IMR-90 (cell line): Measurements from ENCODE around the gene MDM1. TPM values are rescaled to one million over a fixed set of nuclear protein-coding genes. Genes with fewer than 3 reads are reported as not detected.

Experiments used
- ATAC-seq: fragments of 200-7000 bp; cut with Tn5 transposase; 2 replicates; pipeline ENCODE4 v1.9.1; 2020; ENCODE audit warnings: low read depth, mild to moderate bottlenecking, moderate library complexity
- BruUV-seq: library from RNA; stranded (reverse); fragments of 400-500 nt; replicated peaks from 2 replicates; lab custom pipeline; 2021; lab: Mats Ljungman, UMichigan
- CTCF ChIA-PET: fragments of 300-600 bp; formaldehyde crosslinking; extraction: SDS; loops from one replicate; lab custom pipeline; 2021; ENCODE audit warnings: antibody characterized with exemption; lab: Yijun Ruan, JAX
- POLR2A ChIA-PET: fragments of 300-600 bp; sonication (Branson Sonifier 250); formaldehyde crosslinking; loops from one replicate; lab custom pipeline; 2022; ENCODE audit warnings: antibody characterized with exemption; ENCODE audit not compliant: unreplicated experiment; lab: Charles Lee
- DNase-seq: peaks from one replicate; pipeline ENCODE4 v3.0.0; 2013
- H2AFZ ChIP-seq: replicated peaks from 2 replicates; pipeline ENCODE3; 2013; ENCODE audit warnings: low read length, mild to moderate bottlenecking; ENCODE audit not compliant: poor library complexity
- H2AK5ac ChIP-seq: 2 replicates; pipeline ENCODE4 v1.6.1; 2013; ENCODE audit warnings: low read depth, low read length, inconsistent platforms
- H2AK9ac ChIP-seq: replicated peaks from 2 replicates; pipeline ENCODE3; 2013; ENCODE audit warnings: mild to moderate bottlenecking, low read depth, low read length, moderate library complexity; ENCODE audit not compliant: poor library complexity
- H2BK120ac ChIP-seq: 2 replicates; pipeline ENCODE4 v1.6.1; 2013; ENCODE audit warnings: low read depth, low read length, inconsistent platforms
- H2BK15ac ChIP-seq: 3 replicates; pipeline ENCODE4 v1.6.1; 2013; ENCODE audit warnings: low read depth, low read length, inconsistent platforms
- H2BK20ac ChIP-seq: 2 replicates; pipeline ENCODE4 v1.6.1; 2013; ENCODE audit warnings: low read depth, mild to moderate bottlenecking, inconsistent platforms, low read length, moderate library complexity
- H2BK5ac ChIP-seq: 2 replicates; pipeline ENCODE4 v1.6.1; 2013; ENCODE audit warnings: mild to moderate bottlenecking, low read depth, low read length, inconsistent platforms; ENCODE audit not compliant: poor library complexity, severe bottlenecking
- H3K14ac ChIP-seq: replicated peaks from 2 replicates; pipeline ENCODE4 v1.6.1; 2013; ENCODE audit warnings: low read depth, low read length, inconsistent platforms
- H3K18ac ChIP-seq: 2 replicates; pipeline ENCODE4 v1.6.1; 2013; ENCODE audit warnings: low read depth, low read length, control low read depth
- H3K23ac ChIP-seq: 2 replicates; pipeline ENCODE4 v1.6.1; 2013; ENCODE audit warnings: low read depth, low read length, inconsistent platforms
- H3K27ac ChIP-seq: 2 replicates; pipeline ENCODE4 v1.5.1; 2013; ENCODE audit warnings: mild to moderate bottlenecking, control low read depth, low read length; ENCODE audit not compliant: insufficient read depth
- H3K27me3 ChIP-seq: 2 replicates; pipeline ENCODE4 v1.6.1; 2013; ENCODE audit warnings: low read length; ENCODE audit not compliant: control insufficient read depth, insufficient read depth
- H3K36me3 ChIP-seq: 2 replicates; pipeline ENCODE4 v1.6.1; 2013; ENCODE audit warnings: low read length, mixed read lengths; ENCODE audit not compliant: control insufficient read depth, insufficient read depth
- H3K4ac ChIP-seq: 2 replicates; pipeline ENCODE4 v1.6.1; 2013; ENCODE audit warnings: low read depth, low read length, inconsistent platforms
- H3K4me1 ChIP-seq: 2 replicates; pipeline ENCODE4 v1.6.1; 2013; ENCODE audit warnings: low read length, mixed read lengths; ENCODE audit not compliant: control insufficient read depth, insufficient read depth
- H3K4me2 ChIP-seq: 2 replicates; pipeline ENCODE4 v1.6.1; 2013; ENCODE audit warnings: low read depth, mild to moderate bottlenecking, control low read depth, low read length, moderate library complexity
- H3K4me3 ChIP-seq: 2 replicates; pipeline ENCODE4 v1.5.1; 2013; ENCODE audit warnings: low read depth, mild to moderate bottlenecking, control low read depth, low read length, moderate library complexity; ENCODE audit not compliant: insufficient read depth
- H3K56ac ChIP-seq: 2 replicates; pipeline ENCODE4 v1.6.1; 2013; ENCODE audit warnings: low read length, inconsistent platforms; ENCODE audit not compliant: insufficient read depth; ENCODE audit errors: extremely low read depth
- H3K79me1 ChIP-seq, 2 experiments: 2 replicates each; pipeline ENCODE4 v1.6.1; 2013; ENCODE audit warnings: low read length in 2 of 2, inconsistent platforms in 1 of 2, low read depth in 1 of 2
- H3K9ac ChIP-seq: 2 replicates; pipeline ENCODE4 v1.6.1; 2013; ENCODE audit warnings: low read depth, low read length, control low read depth
- H3K9me1 ChIP-seq: 2 replicates; pipeline ENCODE4 v1.6.1; 2013; ENCODE audit warnings: low read length, inconsistent platforms; ENCODE audit not compliant: insufficient read depth
- H3K9me3 ChIP-seq: 2 replicates; pipeline ENCODE4 v1.6.1; 2013; ENCODE audit warnings: low read length; ENCODE audit not compliant: control insufficient read depth, insufficient read depth
- H4K20me1 ChIP-seq: 2 replicates; pipeline ENCODE4 v1.6.1; 2013; ENCODE audit warnings: low read length, inconsistent platforms; ENCODE audit not compliant: insufficient read depth
- H4K5ac ChIP-seq: 2 replicates; pipeline ENCODE4 v1.6.1; 2013; ENCODE audit warnings: mild to moderate bottlenecking, low read depth, low read length, control low read depth
- H4K8ac ChIP-seq, 2 experiments: 2 replicates each; pipeline ENCODE4 v1.6.1; 2013; ENCODE audit warnings: low read depth in 2 of 2, low read length in 2 of 2, control low read depth in 1 of 2, inconsistent platforms in 1 of 2
- H4K91ac ChIP-seq: 2 replicates; pipeline ENCODE4 v1.6.1; 2013; ENCODE audit warnings: low read depth, low read length, inconsistent platforms; ENCODE audit not compliant: insufficient read depth
- BHLHE40 ChIP-seq: fragments of 150-350 bp; IDR thresholded peaks from 2 replicates; pipeline ENCODE4 v1.6.1; 2016; ENCODE audit warnings: mild to moderate bottlenecking, low read depth, low read length
- FOS ChIP-seq: fragments of 150-350 bp; IDR thresholded peaks from 2 replicates; pipeline ENCODE4 v1.6.1; 2016; ENCODE audit warnings: low read depth, low read length
- MXI1 ChIP-seq: IDR thresholded peaks from 2 replicates; pipeline ENCODE4 v1.6.1; 2012; ENCODE audit warnings: low read depth, mild to moderate bottlenecking, low read length, moderate library complexity, borderline replicate concordance
- NFE2L2 ChIP-seq: fragments of 150-350 bp; IDR thresholded peaks from 2 replicates; pipeline ENCODE4 v1.6.1; 2016; ENCODE audit warnings: low read depth, mild to moderate bottlenecking, low read length
- SMC3 ChIP-seq: fragments of 150-350 bp; IDR thresholded peaks from 2 replicates; pipeline ENCODE4 v1.6.1; 2016; ENCODE audit warnings: low read depth, mild to moderate bottlenecking, antibody characterized with exemption, low read length, moderate library complexity
- WGBS, 2 experiments: methylation state at CpG; one replicate each; pipeline versions ENCODE4 v1.1.5 to v1.1.7; 2013; ENCODE audit warnings: missing lambda C conversion rate in 2 of 2; ENCODE audit not compliant: insufficient read length in 1 of 2; ENCODE audit errors: extremely low coverage in 2 of 2; 5-methylcytosine and 5-hydroxymethylcytosine counted together
- dilution Hi-C: fragments of 300-500 bp; cut with HindIII; formaldehyde crosslinking; loops from one replicate; pipeline ENCODE4 v1.14.3; 2018; ENCODE audit warnings: low sequenced_read_pairs; ENCODE audit not compliant: unreplicated experiment
- in situ Hi-C: fragments of 300-500 bp; cut with MboI; formaldehyde crosslinking; loops from 3 replicates; pipeline ENCODE4 v1.14.3; 2019; ENCODE audit warnings: low sequenced_read_pairs, inconsistent platforms, mixed read lengths
- intact Hi-C: fragments of 100-400 bp; cut with micrococcal nuclease; formaldehyde crosslinking; loops from 2 replicates; pipeline ENCODE4 v1.10.0; 2022
- polyA plus RNA-seq, 3 experiments: library from polyadenylated mRNA; depleted of rRNA; stranded (reverse); fragments of >200 nt; gene quantifications; 2 replicates each; pipeline ENCODE4 v1.2.3, GENCODE V29; 2012; ENCODE audit warnings: low replicate concordance in 1 of 3
- total RNA-seq: library from RNA; depleted of rRNA; stranded (reverse); fragments of >200 nt; gene quantifications from 2 replicates; pipeline ENCODE4 v1.2.3, GENCODE V29; 2012

MDM1 gene
- total and polyA plus RNA-seq, 2 of the 4 experiments (the other 2 are of a cell fraction), result 5.6 to 5.7 TPM

DNA sequence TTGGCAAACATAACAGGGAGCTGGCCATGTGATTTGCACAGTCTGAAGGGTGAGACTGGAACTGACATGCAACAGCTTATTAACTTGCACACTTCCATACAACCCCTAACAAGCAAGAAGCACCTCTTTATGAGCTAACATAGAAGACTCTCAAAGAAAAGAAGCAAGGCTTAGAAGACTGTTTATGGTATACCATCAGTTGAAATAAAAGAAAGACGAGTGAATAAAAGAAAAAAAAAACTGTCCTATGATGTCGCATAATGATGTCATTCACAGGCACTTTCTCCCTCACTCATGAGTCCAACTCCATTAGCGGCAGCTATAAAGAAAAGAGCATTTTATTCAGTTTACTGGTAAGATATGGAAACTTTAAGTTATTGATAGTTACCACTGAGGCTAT is 3.3 kb upstream of the MDM1 start:
- in situ Hi-C loops, result no loop called here
- Histone ChIP-seq H3K56ac (no peak overlapping the region), H3K9me1 (no peaks in the 10 kb centered on the region), H2AK5ac (no peak overlapping the region), H3K36me3 (no peaks in the 10 kb centered on the region), H2BK5ac (no peak overlapping the region), H2BK120ac (no peak overlapping the region), H4K5ac (no peak overlapping the region), H3K4me3 (no peak overlapping the region), H2AFZ (no peak overlapping the region), H4K91ac (no peak overlapping the region), H2AK9ac (no peak overlapping the region), H3K9me3 (no peaks in the 10 kb centered on the region), H3K4me2 (no peak overlapping the region), H3K4ac (no peak overlapping the region), H3K23ac (no peak overlapping the region), H3K18ac (no peak overlapping the region), H3K9ac (no peak overlapping the region), H3K4me1 (peaks cover 2% of the 10 kb centered on the region; the same call in 1 of the 2 replicates), H3K79me1 (peaks cover 7 to 13% of the 10 kb centered on the region in 2 experiments), H3K27ac (no peak overlapping the region), H3K27me3 (no peaks in the 10 kb centered on the region; the same call in 1 of the 2 replicates), H4K20me1 (no peaks in the 10 kb centered on the region), H3K14ac (no peak overlapping the region), H2BK20ac (no peak overlapping the region), H2BK15ac (no peak overlapping the region), H4K8ac (no peak overlapping the region)
- DNase-seq (no peak), ATAC-seq (no peak)
- dilution Hi-C loops, result no loop called here
- ChIA-PET CTCF (no interaction called here), POLR2A (no interaction called here)
- BruUV-seq, result no TSS peak
- TF ChIP-seq NFE2L2 (no peak), SMC3 (no peak), MXI1 (no peak), FOS (no peak), BHLHE40 (no peak)
- intact Hi-C loops, result no loop called here
- no CpG with 5 or more reads among the region's 3 CpGs for WGBS, 2 experiments
